Suprapubic skin (tissue), 3 donors: ENCODE data around the gene LRBA.

Experiments used
- EP300 ChIP-seq: sonication (generic); formaldehyde crosslinking; IDR thresholded peaks from one replicate; pipeline ENCODE4 v1.6.1; 2017; ENCODE audit warnings: antibody characterized with exemption
- POLR2A ChIP-seq, 2 donors: fragments of 450-650 bp; IDR thresholded peaks; one replicate each; pipeline ENCODE4 v1.6.1; 2017; ENCODE audit warnings: antibody characterized with exemption in 2 of 2, mild to moderate bottlenecking in 2 of 2, moderate library complexity in 2 of 2
- TF ChIP-seq, protein P1 (sequence below), 2 donors: fragments of 200-600 bp in 1 of 2; fragments of 450-650 bp in 1 of 2; sonication (generic) in 1 of 2; IDR thresholded peaks; one replicate each; pipeline ENCODE4 v1.5.1; 2016 to 2019; ENCODE audit warnings: antibody characterized with exemption in 2 of 2, mild to moderate bottlenecking in 1 of 2, moderate library complexity in 1 of 2

- TF ChIP-seq POLR2A (IDR thresholded peaks at IDR 0.05) = no peak
- TF ChIP-seq, protein P1, sequence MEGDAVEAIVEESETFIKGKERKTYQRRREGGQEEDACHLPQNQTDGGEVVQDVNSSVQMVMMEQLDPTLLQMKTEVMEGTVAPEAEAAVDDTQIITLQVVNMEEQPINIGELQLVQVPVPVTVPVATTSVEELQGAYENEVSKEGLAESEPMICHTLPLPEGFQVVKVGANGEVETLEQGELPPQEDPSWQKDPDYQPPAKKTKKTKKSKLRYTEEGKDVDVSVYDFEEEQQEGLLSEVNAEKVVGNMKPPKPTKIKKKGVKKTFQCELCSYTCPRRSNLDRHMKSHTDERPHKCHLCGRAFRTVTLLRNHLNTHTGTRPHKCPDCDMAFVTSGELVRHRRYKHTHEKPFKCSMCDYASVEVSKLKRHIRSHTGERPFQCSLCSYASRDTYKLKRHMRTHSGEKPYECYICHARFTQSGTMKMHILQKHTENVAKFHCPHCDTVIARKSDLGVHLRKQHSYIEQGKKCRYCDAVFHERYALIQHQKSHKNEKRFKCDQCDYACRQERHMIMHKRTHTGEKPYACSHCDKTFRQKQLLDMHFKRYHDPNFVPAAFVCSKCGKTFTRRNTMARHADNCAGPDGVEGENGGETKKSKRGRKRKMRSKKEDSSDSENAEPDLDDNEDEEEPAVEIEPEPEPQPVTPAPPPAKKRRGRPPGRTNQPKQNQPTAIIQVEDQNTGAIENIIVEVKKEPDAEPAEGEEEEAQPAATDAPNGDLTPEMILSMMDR (IDR thresholded peaks at IDR 0.05) = no peak
- TF ChIP-seq EP300 = no peak
Measured at GRCh38 chr4:150289198-150289597, 725.9 kb downstream of the LRBA start.
